Activated CD8-positive, alpha-beta T cell treated with anti-CD3 and anti-CD28 coated beads for 36 hours (primary cell): Measurements from ENCODE around the gene SPSB2. TPM values are rescaled to one million over a fixed set of nuclear protein-coding genes. Genes with fewer than 3 reads are reported as not detected.
A peak's percentile ranks its signal among the peaks of the same experiment; 100 is the strongest.
"Not testable (repeated sequence)": the region's sequence is repeated elsewhere in the genome, so short reads cannot be mapped to it uniquely, and the experiment has no call there.

ENCODE experiments used
- ATAC-seq: fragments of 200-7000 bp; cut with Tn5 transposase; one replicate; pipeline ENCODE4 v1.10.0; 2021; ENCODE audit warnings: mild to moderate bottlenecking, moderate library complexity
- CTCF ChIA-PET: fragments of 350-600 bp; sonication (Branson Sonifier 250); formaldehyde crosslinking; loops from one replicate; lab custom pipeline; 2021; ENCODE audit warnings: antibody characterized with exemption; lab: Charles Lee
- POLR2A ChIA-PET: fragments of 350-600 bp; sonication (Branson Sonifier 250); formaldehyde crosslinking; loops from one replicate; lab custom pipeline; 2021; ENCODE audit warnings: antibody characterized with exemption; lab: Charles Lee
- DNase-seq: peaks from one replicate; pipeline ENCODE4 v3.0.0-alpha.2; 2020
- H3K27ac Mint-ChIP-seq: one replicate; pipeline ENCODE4 v1.8.0; 2021; ENCODE audit warnings: mild to moderate bottlenecking, mixed read lengths
- H3K27me3 Mint-ChIP-seq: one replicate; pipeline ENCODE4 v1.8.0; 2021; ENCODE audit warnings: mixed read lengths
- H3K36me3 Mint-ChIP-seq: one replicate; pipeline ENCODE4 v1.8.0; 2021; ENCODE audit warnings: low read depth, mixed read lengths
- H3K4me1 Mint-ChIP-seq: one replicate; pipeline ENCODE4 v1.8.0; 2021; ENCODE audit warnings: low read depth, mixed read lengths
- H3K4me3 Mint-ChIP-seq: one replicate; pipeline ENCODE4 v1.8.0; 2021; ENCODE audit warnings: mild to moderate bottlenecking, moderate library complexity, mixed read lengths
- H3K9me3 Mint-ChIP-seq: one replicate; pipeline ENCODE4 v1.8.0; 2021; ENCODE audit warnings: mixed read lengths
- intact Hi-C: fragments of 100-400 bp; cut with micrococcal nuclease; formaldehyde crosslinking; loops from one replicate; pipeline ENCODE4 v1.10.0; 2022
- total RNA-seq, 2 experiments: library from RNA; stranded (reverse); gene quantifications; one replicate each; pipeline ENCODE4 v1.2.3, GENCODE V29; 2021
- TF ChIP-seq, protein P1 (sequence below): fragments of 200-600 bp; IDR thresholded peaks from one replicate; pipeline ENCODE4 v1.8.0; 2022; ENCODE audit warnings: antibody characterized with exemption, mild to moderate bottlenecking

SPSB2 gene
- total RNA-seq, 2 experiments from 2014 or later, result 2.2 to 2.6 TPM

DNA sequence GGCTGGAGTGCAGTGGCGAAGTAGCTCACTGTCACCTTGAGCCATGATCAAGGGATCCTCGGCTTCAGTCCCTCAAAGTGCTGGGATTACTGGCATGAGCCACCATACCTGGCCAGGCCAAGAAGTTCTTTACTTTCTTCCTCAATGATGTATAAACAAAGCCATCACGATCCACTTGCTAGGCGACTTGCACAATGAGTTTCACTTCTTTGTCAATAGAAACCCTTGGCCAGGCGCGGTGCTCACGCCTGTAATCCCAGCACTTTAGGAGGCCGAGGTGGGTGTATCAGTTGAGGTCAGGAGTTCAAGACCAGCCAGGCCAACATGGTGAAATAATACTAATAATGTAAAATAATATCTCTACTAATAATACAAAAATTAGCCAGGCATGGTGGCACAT is 14.4 kb upstream of the SPSB2 start:
- CTCF ChIA-PET, result no interaction called here
- POLR2A ChIA-PET, result interaction anchor here (1.1 kb wide), 1 partner anchor 15 kb away, joined by 4 read pairs; the partner anchor contains the start of gene SPSB2
- H3K27me3 Mint-ChIP-seq, result no peaks in the 10 kb centered on the region
- TF ChIP-seq, protein P1, sequence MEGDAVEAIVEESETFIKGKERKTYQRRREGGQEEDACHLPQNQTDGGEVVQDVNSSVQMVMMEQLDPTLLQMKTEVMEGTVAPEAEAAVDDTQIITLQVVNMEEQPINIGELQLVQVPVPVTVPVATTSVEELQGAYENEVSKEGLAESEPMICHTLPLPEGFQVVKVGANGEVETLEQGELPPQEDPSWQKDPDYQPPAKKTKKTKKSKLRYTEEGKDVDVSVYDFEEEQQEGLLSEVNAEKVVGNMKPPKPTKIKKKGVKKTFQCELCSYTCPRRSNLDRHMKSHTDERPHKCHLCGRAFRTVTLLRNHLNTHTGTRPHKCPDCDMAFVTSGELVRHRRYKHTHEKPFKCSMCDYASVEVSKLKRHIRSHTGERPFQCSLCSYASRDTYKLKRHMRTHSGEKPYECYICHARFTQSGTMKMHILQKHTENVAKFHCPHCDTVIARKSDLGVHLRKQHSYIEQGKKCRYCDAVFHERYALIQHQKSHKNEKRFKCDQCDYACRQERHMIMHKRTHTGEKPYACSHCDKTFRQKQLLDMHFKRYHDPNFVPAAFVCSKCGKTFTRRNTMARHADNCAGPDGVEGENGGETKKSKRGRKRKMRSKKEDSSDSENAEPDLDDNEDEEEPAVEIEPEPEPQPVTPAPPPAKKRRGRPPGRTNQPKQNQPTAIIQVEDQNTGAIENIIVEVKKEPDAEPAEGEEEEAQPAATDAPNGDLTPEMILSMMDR, result no peak
- no peak overlapping the region for H3K27ac Mint-ChIP-seq
- ATAC-seq (no peak), DNase-seq (no peak)
- H3K4me3 Mint-ChIP-seq, result no peak overlapping the region
- peaks cover 16% of the 10 kb centered on the region for H3K4me1 Mint-ChIP-seq
- H3K36me3 Mint-ChIP-seq, result peaks cover 6% of the 10 kb centered on the region
- H3K9me3 Mint-ChIP-seq, result no peaks in the 10 kb centered on the region
- intact Hi-C loops, result no loop called here

DNA sequence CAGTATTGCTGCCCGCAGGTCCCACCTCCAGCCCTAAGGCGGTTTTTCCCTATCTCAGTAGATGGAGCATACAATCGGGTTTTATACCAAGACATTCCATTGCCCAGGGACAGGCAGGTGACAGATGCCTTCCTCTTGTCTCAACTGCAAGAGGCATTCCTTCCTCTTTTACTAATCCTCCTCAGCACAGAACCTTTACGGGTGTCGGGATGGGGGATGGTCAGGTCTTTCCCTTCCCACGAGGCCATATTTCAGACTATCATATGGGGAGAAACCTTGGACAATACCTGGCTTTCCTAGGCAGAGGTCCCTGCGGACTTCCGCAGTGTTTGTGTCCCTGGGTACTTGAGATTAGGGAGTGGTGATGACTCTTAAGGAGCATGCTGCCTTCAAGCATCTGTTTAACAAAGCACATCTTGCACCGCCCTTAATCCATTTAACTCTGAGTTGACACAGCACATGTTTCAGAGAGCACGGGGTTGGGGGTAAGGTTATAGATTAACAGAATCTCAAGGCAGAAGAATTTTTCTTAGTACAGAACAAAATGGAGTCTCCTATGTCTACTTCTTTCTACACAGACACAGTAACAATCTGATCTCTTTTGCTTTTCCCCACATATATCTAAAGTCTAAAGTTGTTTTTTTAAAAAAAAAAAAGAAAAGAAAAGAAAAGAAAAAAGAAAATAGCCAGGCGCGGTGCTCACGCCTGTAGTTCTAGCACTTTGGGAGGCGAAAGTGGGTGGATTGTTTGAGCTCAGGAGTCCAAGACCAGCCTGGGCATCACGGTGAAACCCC is 13.3 kb upstream of the SPSB2 start:
- ChIA-PET CTCF (interaction anchor here (1.1 to 5.7 kb wide), 2 partner anchors 13 to 17 kb away, joined by 5 to 30 read pairs; partner anchors contain the start of gene SPSB2), POLR2A (interaction anchor here (6.6 kb wide), 1 partner anchor 16 kb away, joined by 79 read pairs; the partner anchor contains the start of genes SPSB2 and TPI1)
- H3K4me1 Mint-ChIP-seq, ATAC-seq, H3K4me3 Mint-ChIP-seq, H3K27ac Mint-ChIP-seq, H3K9me3 Mint-ChIP-seq, H3K36me3 Mint-ChIP-seq, DNase-seq, H3K27me3 Mint-ChIP-seq, intact Hi-C loops: not testable (repeated sequence)

DNA sequence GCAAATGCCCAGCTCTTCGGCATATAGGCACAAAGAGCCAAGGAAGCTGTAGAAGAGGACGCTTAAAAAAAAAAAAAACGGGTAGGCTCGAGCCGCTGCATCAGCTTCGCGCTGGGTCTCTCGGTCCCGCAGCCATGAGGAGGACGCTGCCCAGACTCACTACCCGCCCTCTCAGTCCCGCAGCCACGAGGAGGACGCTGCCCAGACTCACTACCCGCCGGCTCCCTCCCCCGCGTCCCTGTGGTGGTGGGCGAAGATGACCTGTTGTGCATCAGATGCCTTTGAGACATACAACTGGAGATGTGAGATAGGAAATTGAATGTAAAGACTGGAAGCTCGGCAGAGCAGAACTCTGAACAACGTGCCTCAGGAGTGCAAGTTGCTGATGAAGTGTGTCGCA is 11.4 kb upstream of the SPSB2 start:
- Mint-ChIP-seq H3K36me3 (peaks cover 6% of the 10 kb centered on the region), H3K27ac (no peak overlapping the region), H3K27me3 (no peaks in the 10 kb centered on the region), H3K4me3 (no peak overlapping the region), H3K9me3 (no peaks in the 10 kb centered on the region), H3K4me1 (no peaks in the 10 kb centered on the region)
- no peak for ATAC-seq
- POLR2A ChIA-PET, result interaction anchor here (1.1 to 6.6 kb wide), 2 partner anchors 8 to 14 kb away, joined by 8 to 79 read pairs; partner anchors contain the start of genes SPSB2 and TPI1
- no peak for DNase-seq
- intact Hi-C loops, result no loop called here
- CTCF ChIA-PET, result interaction anchor here (5.7 kb wide), 1 partner anchor 12 kb away, joined by 30 read pairs; the partner anchor contains the start of gene SPSB2
- TF ChIP-seq, protein P1, result no peak

DNA sequence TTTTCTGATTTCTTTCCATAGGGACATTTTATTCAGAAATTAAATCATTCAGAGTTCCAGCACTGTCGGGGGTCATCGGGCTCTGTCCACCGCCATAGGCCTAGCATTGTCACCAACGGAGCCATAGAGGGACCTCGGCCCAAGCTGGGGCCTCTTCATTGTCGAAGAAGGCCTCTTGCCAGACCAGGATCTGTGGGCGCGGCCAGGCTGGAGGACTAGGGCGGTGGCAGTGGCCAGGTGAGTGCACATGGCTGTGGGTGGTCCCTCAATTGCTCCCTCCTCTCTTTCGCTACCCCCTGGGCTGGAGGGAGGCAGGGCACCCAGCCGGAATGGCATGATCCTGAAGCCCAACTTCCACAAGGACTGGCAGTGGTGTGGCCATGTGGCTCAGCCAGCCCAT is 10.6 kb upstream of the SPSB2 start:
- intact Hi-C loops, result no loop called here
- Mint-ChIP-seq H3K4me3 (no peak overlapping the region), H3K36me3 (peaks cover 6% of the 10 kb centered on the region), H3K4me1 (no peaks in the 10 kb centered on the region), H3K27me3 (no peaks in the 10 kb centered on the region), H3K9me3 (no peaks in the 10 kb centered on the region), H3K27ac (no peak overlapping the region)
- TF ChIP-seq, protein P1, result no peak
- CTCF ChIA-PET, result interaction anchor here (5.7 kb wide), 1 partner anchor 11 kb away, joined by 30 read pairs; the partner anchor contains the start of gene SPSB2
- ATAC-seq, result no peak
- no peak for DNase-seq
- POLR2A ChIA-PET, result interaction anchor here (1.1 to 6.6 kb wide), 2 partner anchors 13 to 60 kb away, joined by 3 to 79 read pairs; partner anchors contain the start of genes C12orf57, RNU7-1, SPSB2 and TPI1

DNA sequence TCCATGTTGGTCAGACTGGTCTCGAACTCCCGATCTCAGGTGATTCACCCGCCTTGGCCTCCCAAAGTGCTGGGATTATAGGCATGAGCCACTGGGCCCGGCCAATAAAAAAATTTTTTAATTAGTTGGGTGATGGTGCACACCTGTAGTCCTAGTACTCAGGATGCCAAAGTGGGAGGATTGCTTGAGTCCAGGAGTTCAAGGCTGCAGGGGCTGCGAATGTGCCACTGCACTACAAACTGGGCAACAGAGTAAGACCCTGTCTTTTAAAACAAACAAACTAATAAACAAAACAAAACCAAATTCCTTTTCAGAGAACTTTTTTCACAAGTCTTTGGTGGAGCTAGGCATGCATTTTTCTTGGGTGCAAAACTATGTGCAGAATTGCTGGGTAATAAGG is 10.1 kb upstream of the SPSB2 start:
- Mint-ChIP-seq H3K4me3 (no peak overlapping the region), H3K27me3 (no peaks in the 10 kb centered on the region), H3K27ac (no peak overlapping the region), H3K36me3 (peaks cover 6% of the 10 kb centered on the region), H3K9me3 (no peaks in the 10 kb centered on the region), H3K4me1 (no peaks in the 10 kb centered on the region)
- no peak for DNase-seq
- ChIA-PET CTCF (interaction anchor here (1.6 to 5.7 kb wide), 3 partner anchors 8 to 14 kb away, joined by 4 to 30 read pairs (median 13); partner anchors contain the start of gene SPSB2), POLR2A (interaction anchor here (1.1 to 6.6 kb wide), 2 partner anchors 13 to 60 kb away, joined by 3 to 79 read pairs; partner anchors contain the start of genes C12orf57, RNU7-1, SPSB2 and TPI1)
- TF ChIP-seq, protein P1, result no peak
- ATAC-seq, result no peak
- intact Hi-C loops, result no loop called here

DNA sequence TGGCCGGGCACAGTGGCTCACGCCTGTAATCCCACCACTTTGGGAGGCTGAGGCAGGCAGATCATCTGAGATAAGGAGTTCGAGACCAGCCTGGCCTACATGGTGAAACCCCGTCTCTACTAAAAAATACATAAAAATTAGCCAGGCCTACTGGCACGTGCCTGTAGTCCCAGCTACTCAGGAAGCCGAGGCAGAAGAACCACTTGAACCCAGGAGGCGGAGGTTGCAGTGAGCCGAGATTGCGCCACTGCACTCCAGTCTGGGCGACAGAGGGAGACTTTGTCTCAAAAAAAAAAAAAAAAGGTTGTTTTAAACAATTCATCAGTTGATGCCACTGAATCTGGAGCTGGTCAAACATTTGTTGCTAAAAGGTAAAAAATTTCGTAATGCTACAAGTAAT is 6.7 kb upstream of the SPSB2 start:
- intact Hi-C loops, ATAC-seq, DNase-seq, H3K9me3 Mint-ChIP-seq, H3K4me1 Mint-ChIP-seq, H3K4me3 Mint-ChIP-seq, H3K27ac Mint-ChIP-seq, H3K27me3 Mint-ChIP-seq: not testable (repeated sequence)
- peaks cover 15% of the 10 kb centered on the region for H3K36me3 Mint-ChIP-seq
- CTCF ChIA-PET, result interaction anchor here (1.4 to 2.0 kb wide), 3 partner anchors 10 to 13 kb away, joined by 3 to 6 read pairs (median 3); partner anchors contain the start of gene TPI1
- POLR2A ChIA-PET, result interaction anchor here (1.1 to 6.6 kb wide), 4 partner anchors 9 to 80 kb away, joined by 3 to 79 read pairs (median 8); partner anchors contain the start of genes SPSB2 and TPI1

DNA sequence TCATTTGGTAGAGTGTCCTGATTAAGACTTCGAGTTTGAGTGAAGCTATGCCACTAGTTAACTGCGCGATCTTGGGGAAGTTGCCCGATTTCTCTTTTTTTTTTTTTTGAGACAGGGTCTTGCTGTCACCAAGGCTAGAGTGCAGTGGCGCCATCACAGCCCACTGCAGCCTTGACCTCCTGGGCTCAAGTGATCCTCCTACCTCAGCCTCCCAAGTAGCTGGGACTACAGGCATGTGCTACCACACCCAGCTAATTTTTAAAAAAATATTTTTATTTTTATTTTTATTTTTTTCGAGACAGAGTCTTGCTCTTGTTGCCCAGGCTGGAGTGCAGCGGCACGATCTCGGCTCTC is 889 bp upstream of the SPSB2 start:
- peak overlapping the region; percentile 78 for H3K27ac Mint-ChIP-seq
- H3K4me1 Mint-ChIP-seq, result peaks cover 40% of the 10 kb centered on the region
- CTCF ChIA-PET, result interaction anchor here (0.8 to 3.7 kb wide), 5 partner anchors 9 to 237 kb away, joined by 3 to 30 read pairs (median 4); partner anchors contain the start of gene MLF2
- H3K9me3 Mint-ChIP-seq, H3K27me3 Mint-ChIP-seq, ATAC-seq, intact Hi-C loops, DNase-seq: not testable (repeated sequence)
- H3K36me3 Mint-ChIP-seq, result peaks cover 56% of the 10 kb centered on the region
- peak overlapping the region; percentile 91 for H3K4me3 Mint-ChIP-seq
- POLR2A ChIA-PET, result interaction anchor here (0.9 to 13.0 kb wide), 7 partner anchors 8 to 70 kb away, joined by 3 to 218 read pairs (median 17); partner anchors contain the start of genes C12orf57, CDCA3, LRRC23 and RNU7-1
